D721Med (cell line): ENCODE data around the gene TMSB10.
"Not testable (repeated sequence)": the region's sequence is repeated elsewhere in the genome, so short reads cannot be mapped to it uniquely, and the experiment has no call there.

Experiments used
- DNase-seq: peaks from one replicate; pipeline ENCODE4 v3.0.0; 2011; ENCODE audit warnings: low spot score; ENCODE audit not compliant: insufficient read length
- FAIRE-seq: peaks from 2 replicates; lab custom pipeline; 2011; peaks lifted over from hg19 to GRCh38; lab: Jason Lieb, UNC
- CTCF ChIP-seq: IDR thresholded peaks from 2 replicates; pipeline ENCODE4 v1.5.1; 2012; ENCODE audit warnings: mild to moderate bottlenecking, control low read depth; ENCODE audit not compliant: insufficient read depth; ENCODE audit errors: missing control alignments

TMSB10 gene

GRCh38 chr2:84914334-84914733 lies 8.9 kb downstream of the TMSB10 start:
- no peak for TF ChIP-seq CTCF
- FAIRE-seq (no peak), DNase-seq (no peak)

- not testable (repeated sequence) for FAIRE-seq
Measured at GRCh38 chr2:84915675-84916074, 10.2 kb downstream of the TMSB10 start.

GRCh38 chr2:84917821-84918220 lies 12.4 kb downstream of the TMSB10 start:
- FAIRE-seq, DNase-seq: not testable (repeated sequence)

More at GRCh38 chr2:84915675-84916074, 10.2 kb downstream of the TMSB10 start:
- DNase-seq: not testable (repeated sequence)

GRCh38 chr2:84918430-84918829 lies 13.0 kb downstream of the TMSB10 start:
- FAIRE-seq: no peak
- no peak for TF ChIP-seq CTCF
- DNase-seq: no peak

GRCh38 chr2:84919885-84920580 lies 14.6 kb downstream of the TMSB10 start:
- TF ChIP-seq CTCF: no peak
- FAIRE-seq (no peak), DNase-seq (no peak)

GRCh38 chr2:84923009-84923408 lies 17.6 kb downstream of the TMSB10 start:
- no peak for TF ChIP-seq CTCF
- DNase-seq (no peak), FAIRE-seq (no peak)

- TF ChIP-seq CTCF: no peak
- FAIRE-seq (no peak), DNase-seq (no peak)
Measured at GRCh38 chr2:84924173-84925106, 19.0 kb downstream of the TMSB10 start.

GRCh38 chr2:84925336-84925723 lies 19.9 kb downstream of the TMSB10 start:
- FAIRE-seq (no peak), DNase-seq (no peak)
- TF ChIP-seq CTCF: no peak
